Aortic smooth muscle cell (primary cell): Measurements from ENCODE around the gene ARHGAP21. TPM values are rescaled to one million over a fixed set of nuclear protein-coding genes. Genes with fewer than 3 reads are reported as not detected.

Experiments
- total RNA-seq: library from RNA; depleted of rRNA; stranded (reverse); fragments of >200 nt; gene quantifications from 2 replicates; pipeline ENCODE4 v1.2.3, GENCODE V29; 2014

The ARHGAP21 gene
- total RNA-seq = 153 TPM in 2 replicates

GRCh38 chr10:24723788-24724380, at the start of gene ARHGAP21:
Gene ARHGAP21 (minus strand): TSS chr10:24723887. CDS start chr10:24721899, 1,988 bp downstream.

Other genes with a start within 250 kb of the ARHGAP21 start
- gene PRTFDC1, start 228.7 kb upstream of the ARHGAP21 start, total RNA-seq = 57.2 and 63.4 TPM in 2 replicates